Activated T-helper 1 cell treated with anti-CD3 and anti-CD28 coated beads, Interleukin-12 subunit alpha, Interleukin-12 subunit beta, Interleukin-2, Interleukin-4 antibody, amounts not matched to agents 30 ng/mL and 10 ng/mL and 1 ng/mL, durations not matched to agents 14 hours and 24 hours and 36 hours (primary cell): Measurements from ENCODE around the gene CHST11. TPM values are rescaled to one million over a fixed set of nuclear protein-coding genes. Genes with fewer than 3 reads are reported as not detected.

ENCODE experiments used
- DNase-seq: peaks from one replicate; pipeline ENCODE4 v3.0.0; 2021; ENCODE audit warnings: low spot score
- H3K27ac Mint-ChIP-seq: one replicate; pipeline ENCODE4 v1.8.0; 2021; ENCODE audit warnings: mild to moderate bottlenecking, mixed read lengths
- H3K27me3 Mint-ChIP-seq: one replicate; pipeline ENCODE4 v1.8.0; 2022; ENCODE audit warnings: mild to moderate bottlenecking, moderate library complexity, mixed read lengths; ENCODE audit not compliant: insufficient read depth
- H3K36me3 Mint-ChIP-seq: one replicate; pipeline ENCODE4 v1.8.0; 2021; ENCODE audit warnings: low read depth, mixed read lengths
- H3K4me1 Mint-ChIP-seq: one replicate; pipeline ENCODE4 v1.8.0; 2021; ENCODE audit warnings: low read depth, mixed read lengths
- H3K4me3 Mint-ChIP-seq: one replicate; pipeline ENCODE4 v1.8.0; 2021; ENCODE audit warnings: mild to moderate bottlenecking, moderate library complexity, mixed read lengths
- H3K9me3 Mint-ChIP-seq: one replicate; pipeline ENCODE4 v1.8.0; 2021; ENCODE audit warnings: mixed read lengths
- intact Hi-C: fragments of 100-400 bp; cut with micrococcal nuclease; formaldehyde crosslinking; loops from one replicate; pipeline ENCODE4 v1.15.1; 2024
- total RNA-seq: library from RNA; stranded (reverse); gene quantifications from 2 replicates; pipeline ENCODE4 v1.2.3, GENCODE V29; 2022

Gene CHST11
- total RNA-seq, 1 donor from 2014 or later, result 70.7 TPM

DNA sequence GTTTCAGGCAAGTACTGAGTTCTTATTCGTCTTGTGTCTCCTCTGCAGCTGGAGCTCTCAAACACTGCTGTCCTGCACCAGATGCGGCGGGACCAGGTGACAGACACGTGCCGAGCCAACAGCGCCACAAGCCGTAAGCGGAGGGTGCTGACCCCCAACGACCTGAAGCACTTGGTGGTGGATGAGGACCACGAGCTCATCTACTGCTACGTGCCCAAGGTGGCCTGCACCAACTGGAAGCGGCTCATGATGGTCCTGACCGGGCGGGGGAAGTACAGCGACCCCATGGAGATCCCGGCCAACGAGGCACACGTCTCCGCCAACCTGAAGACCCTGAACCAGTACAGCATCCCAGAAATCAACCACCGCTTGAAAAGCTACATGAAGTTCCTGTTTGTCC, 300.2 kb downstream of the CHST11 start:
- Mint-ChIP-seq H3K9me3 (no peaks in the 10 kb centered on the region), H3K27ac (no peak overlapping the region), H3K36me3 (peaks cover 36% of the 10 kb centered on the region), H3K27me3 (no peaks in the 10 kb centered on the region), H3K4me3 (no peak overlapping the region), H3K4me1 (peaks cover 52% of the 10 kb centered on the region)
- intact Hi-C loops, result no loop called here
- no peak for DNase-seq

DNA sequence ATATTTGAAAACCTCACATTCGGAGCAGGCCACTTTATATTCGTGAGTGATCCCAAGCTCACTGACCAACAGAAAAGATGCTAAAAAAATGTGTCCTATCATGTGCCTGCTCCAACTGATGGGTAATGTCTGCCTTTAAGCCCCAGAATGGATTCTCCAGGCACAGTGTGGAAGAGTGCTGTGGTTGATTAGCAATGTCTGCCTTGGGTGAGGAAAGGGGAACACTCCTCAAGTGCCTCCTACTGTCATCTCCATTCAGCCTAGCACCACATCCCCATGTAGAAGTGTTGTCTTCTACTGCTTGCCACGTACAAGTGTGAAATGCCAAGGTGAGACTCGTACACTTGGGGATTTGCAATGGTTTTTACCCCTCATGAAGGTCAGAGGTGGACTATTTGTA, 302.0 kb downstream of the CHST11 start:
- no peak for DNase-seq
- Mint-ChIP-seq H3K4me1 (peaks cover 55% of the 10 kb centered on the region), H3K36me3 (peaks cover 36% of the 10 kb centered on the region)

DNA sequence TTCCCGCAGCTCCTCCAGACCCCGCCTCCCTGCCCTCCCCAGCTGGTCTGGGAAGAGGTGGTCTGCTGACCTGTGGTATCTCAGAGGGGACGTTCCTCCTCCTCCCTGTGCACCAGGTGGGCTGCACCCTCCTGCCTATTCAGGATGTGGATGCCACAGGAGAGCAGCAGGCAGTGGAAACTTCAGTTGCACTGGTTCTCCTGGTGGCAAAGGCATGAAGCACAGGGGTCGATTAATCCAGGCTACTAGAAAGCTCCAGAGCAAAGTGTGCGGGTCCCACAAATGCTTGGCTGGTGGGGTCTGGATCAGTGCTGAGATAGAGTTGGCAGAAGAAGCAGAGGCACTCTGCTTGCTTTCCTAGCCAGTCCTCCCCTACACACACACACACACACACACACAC, 304.3 kb downstream of the CHST11 start:
- H3K36me3 Mint-ChIP-seq, result peaks cover 34% of the 10 kb centered on the region
- H3K27me3 Mint-ChIP-seq, result no peaks in the 10 kb centered on the region
- no peak overlapping the region for H3K27ac Mint-ChIP-seq
- peaks cover 70% of the 10 kb centered on the region for H3K4me1 Mint-ChIP-seq
- H3K4me3 Mint-ChIP-seq, result no peak overlapping the region
- intact Hi-C loops, result no loop called here
- DNase-seq, result no peak
- H3K9me3 Mint-ChIP-seq, result no peaks in the 10 kb centered on the region

More for the DNA sequence above, 302.0 kb downstream of the CHST11 start:
- H3K27me3 Mint-ChIP-seq, result no peaks in the 10 kb centered on the region
- peak overlapping the region; percentile 18 for H3K27ac Mint-ChIP-seq
- no peak overlapping the region for H3K4me3 Mint-ChIP-seq
- intact Hi-C loops, result no loop called here
- H3K9me3 Mint-ChIP-seq, result no peaks in the 10 kb centered on the region

DNA sequence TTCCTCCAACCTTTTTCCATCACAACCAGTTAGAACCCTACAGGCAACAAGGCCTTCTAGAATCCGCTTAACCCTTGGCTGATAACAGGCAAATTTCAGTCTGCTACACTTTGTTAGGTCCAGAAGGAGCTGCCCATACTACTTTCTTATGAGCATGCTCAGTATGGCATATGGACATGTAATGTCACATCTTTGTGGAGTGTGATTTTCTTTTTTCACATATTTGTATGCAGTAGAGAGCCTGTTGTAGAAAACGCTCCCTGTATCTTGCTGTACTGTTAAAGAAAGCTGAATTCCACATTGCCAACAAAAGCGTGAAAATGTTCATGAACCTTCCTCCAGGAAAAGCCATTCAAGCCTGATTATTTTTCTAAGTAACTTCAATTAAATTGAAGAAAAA, 304.9 kb downstream of the CHST11 start:
- intact Hi-C loops, result loop anchor here (2.0 kb wide), 1 partner anchor 21 kb away; no protein-coding TSS in a partner anchor
- Mint-ChIP-seq H3K4me3 (no peak overlapping the region), H3K36me3 (peaks cover 32% of the 10 kb centered on the region), H3K27ac (no peak overlapping the region), H3K27me3 (no peaks in the 10 kb centered on the region), H3K9me3 (no peaks in the 10 kb centered on the region), H3K4me1 (peaks cover 70% of the 10 kb centered on the region)
- no peak for DNase-seq

DNA sequence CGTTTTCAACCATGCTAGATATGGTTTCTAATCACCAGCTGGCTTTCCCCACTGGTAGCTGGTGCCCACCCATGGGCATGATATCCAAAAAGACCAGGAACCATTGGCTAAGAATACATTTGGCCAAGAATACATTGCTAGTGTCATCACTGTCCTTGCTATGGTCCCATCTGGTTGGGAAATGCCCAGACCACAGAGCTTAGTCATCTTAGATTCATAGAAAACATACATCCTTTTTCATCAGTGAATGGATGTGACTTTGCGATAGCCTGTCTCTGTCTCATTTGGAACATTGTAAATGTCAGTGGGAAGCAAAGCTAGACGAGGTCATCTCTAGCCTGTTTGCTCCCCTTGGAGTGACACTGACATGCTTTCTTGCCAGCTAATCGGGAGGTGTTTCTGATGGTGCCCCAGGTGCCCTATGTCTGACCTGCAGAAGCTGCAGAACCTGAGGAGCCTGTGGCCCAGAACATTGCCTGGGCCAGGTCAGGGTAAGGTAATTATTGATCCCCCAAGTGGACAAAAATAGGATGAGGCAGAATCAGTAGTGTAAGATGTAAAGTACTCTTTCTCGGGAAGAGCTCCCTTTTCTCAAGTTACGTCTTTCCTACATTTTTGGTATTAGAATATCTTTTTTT, 306.5 kb downstream of the CHST11 start:
- peak overlapping the region; percentile 76 for H3K4me3 Mint-ChIP-seq
- intact Hi-C loops, result loop anchor here (1.0 to 2.0 kb wide), 6 partner anchors 22 to 307 kb away; partner anchors contain the start of gene CHST11

DNA sequence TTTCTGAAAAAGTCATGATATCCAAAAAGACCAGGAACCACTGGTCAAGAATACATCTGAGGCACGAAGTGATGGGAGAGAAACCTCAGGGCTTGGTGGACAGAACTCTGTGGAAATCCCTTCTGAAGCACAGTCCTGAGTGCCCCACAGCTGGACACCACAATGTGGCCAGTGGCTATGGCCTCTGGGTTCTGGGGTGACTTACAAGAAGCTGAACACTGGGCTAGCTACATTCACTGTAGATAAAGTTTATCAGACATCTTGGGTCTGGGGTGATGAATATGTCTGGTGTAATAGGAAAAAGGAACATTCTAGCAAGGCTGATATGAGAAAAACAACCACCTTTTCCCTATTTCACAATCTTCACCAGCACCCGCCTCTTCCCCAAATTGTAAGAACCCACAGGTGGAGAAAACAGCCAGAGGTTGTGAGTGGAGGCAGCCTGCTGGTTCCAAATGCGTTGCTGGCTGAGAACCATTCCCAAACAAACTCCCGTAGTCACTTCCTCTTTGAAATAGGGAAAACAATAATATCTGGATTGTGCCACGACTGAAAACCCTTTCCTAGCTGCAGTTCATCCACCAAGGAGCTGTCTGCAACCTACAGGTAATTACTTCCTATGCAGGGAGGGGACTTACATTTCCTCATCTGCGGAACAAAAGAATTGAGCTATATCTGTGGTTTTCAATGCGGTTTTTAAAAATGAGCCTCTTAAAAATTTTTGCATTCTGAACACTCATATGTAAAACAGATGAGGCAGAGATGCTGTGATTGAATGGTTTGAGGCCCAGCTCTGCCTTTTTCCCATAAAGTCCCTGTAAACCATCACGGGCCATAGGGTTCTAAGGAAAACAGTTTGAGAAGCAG, 307.7 kb downstream of the CHST11 start:
- Mint-ChIP-seq H3K4me3 (no peak overlapping the region), H3K27me3 (no peaks in the 10 kb centered on the region), H3K9me3 (no peaks in the 10 kb centered on the region), H3K36me3 (peaks cover 9% of the 10 kb centered on the region), H3K27ac (peak overlapping the region; percentile 58), H3K4me1 (peaks cover 61% of the 10 kb centered on the region)
- no peak for DNase-seq
- intact Hi-C loops, result loop anchor here (1.0 kb wide), 1 partner anchor 69 kb away; no protein-coding TSS in a partner anchor

More for the DNA sequence above, 306.5 kb downstream of the CHST11 start:
- peak overlapping the region; percentile 91 for H3K27ac Mint-ChIP-seq
- peaks cover 70% of the 10 kb centered on the region for H3K4me1 Mint-ChIP-seq
- no peaks in the 10 kb centered on the region for H3K9me3 Mint-ChIP-seq
- peaks cover 18% of the 10 kb centered on the region for H3K36me3 Mint-ChIP-seq
- no peaks in the 10 kb centered on the region for H3K27me3 Mint-ChIP-seq
- DNase-seq, result no peak

DNA sequence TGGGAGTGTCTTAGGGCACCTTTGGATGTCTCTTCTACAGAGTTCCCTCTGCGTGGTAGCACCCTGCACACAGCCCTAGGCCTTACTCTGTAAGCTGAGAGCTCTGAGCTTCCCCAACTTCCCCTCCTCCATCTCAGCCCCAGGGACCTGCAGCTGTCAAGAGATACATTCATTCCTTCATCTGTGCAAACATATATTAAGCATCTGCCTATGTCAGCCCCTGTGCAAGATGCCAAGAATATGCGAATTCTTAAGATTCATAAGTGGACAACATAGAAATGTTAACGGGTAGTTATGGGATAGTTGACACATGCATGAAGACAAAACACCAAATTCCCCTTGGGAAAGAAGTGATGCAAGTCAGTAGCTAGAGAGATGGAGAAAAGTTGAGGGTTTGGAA, 310.5 kb downstream of the CHST11 start:
- no peak overlapping the region for H3K27ac Mint-ChIP-seq
- no peaks in the 10 kb centered on the region for H3K27me3 Mint-ChIP-seq
- H3K4me1 Mint-ChIP-seq, result peaks cover 33% of the 10 kb centered on the region
- DNase-seq, result no peak
- peaks cover 7% of the 10 kb centered on the region for H3K36me3 Mint-ChIP-seq
- intact Hi-C loops, result no loop called here
- no peaks in the 10 kb centered on the region for H3K9me3 Mint-ChIP-seq
- no peak overlapping the region for H3K4me3 Mint-ChIP-seq

DNA sequence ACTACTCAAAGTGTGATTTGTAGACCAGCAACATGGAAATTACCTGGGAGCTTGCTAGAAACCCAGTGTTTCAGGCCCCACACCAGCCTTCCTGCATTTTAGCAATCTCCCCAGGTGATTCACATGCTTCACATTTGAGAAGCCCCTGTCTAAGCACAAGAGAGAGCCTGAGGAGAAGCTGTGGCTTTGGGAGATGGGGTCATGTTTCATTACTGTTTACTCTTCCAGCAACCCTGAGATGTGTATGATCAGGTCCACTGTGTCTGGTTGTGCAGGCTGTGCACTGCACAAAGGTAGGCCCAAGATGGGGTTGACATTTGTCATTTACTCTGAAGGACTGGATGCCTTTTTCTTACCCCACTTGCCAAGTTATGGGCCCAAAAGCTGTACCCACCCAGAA, 311.3 kb downstream of the CHST11 start:
- intact Hi-C loops, result no loop called here
- Mint-ChIP-seq H3K9me3 (peaks cover 6% of the 10 kb centered on the region), H3K36me3 (peaks cover 7% of the 10 kb centered on the region), H3K4me3 (no peak overlapping the region), H3K27me3 (no peaks in the 10 kb centered on the region), H3K4me1 (peaks cover 27% of the 10 kb centered on the region), H3K27ac (no peak overlapping the region)
- DNase-seq, result no peak

DNA sequence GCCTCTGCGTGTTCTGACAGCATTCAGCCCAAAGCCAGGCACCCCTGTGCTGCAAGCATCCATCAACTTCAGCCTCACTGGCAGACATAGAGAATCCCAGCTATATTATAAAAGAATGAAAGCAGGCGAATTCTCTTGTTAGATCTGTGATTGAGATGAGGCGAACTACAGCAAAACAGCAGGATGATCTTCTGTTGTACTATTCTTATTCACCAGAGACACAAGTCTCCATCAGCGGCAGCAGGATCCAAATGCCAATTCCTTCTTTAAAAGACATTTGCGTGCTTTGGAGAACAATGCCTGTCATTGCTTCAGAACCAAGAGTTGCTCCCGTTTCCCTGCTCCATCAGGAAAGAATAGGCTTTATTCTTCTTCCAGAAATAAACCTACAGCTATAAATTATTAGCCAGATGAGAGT, 312.4 kb downstream of the CHST11 start:
- Mint-ChIP-seq H3K4me1 (peaks cover 17% of the 10 kb centered on the region), H3K27me3 (peaks cover 2% of the 10 kb centered on the region), H3K4me3 (no peak overlapping the region), H3K27ac (no peak overlapping the region), H3K9me3 (peaks cover 17% of the 10 kb centered on the region), H3K36me3 (peaks cover 8% of the 10 kb centered on the region)
- DNase-seq, result no peak
- intact Hi-C loops, result no loop called here

DNA sequence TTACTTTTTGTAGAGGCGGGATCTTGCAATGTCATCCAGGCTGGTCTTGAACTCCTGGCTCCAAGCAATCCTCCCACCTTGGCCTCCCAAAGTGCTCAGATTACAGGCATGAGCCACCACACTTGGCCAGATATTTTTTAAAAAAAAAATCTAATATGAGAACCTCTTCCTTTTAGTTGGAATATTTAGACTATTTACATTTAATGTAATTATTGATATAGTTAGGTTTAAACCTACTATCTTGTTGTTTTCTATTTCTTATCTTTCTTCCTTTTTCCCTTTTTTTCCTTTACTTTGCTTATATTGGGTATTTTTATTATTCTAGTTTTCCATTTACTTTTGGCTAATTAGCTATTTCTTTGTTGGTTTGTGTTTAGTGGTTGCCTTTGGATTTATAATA, 315.6 kb downstream of the CHST11 start:
- H3K36me3 Mint-ChIP-seq, result peaks cover 4% of the 10 kb centered on the region
- peaks cover 2% of the 10 kb centered on the region for H3K27me3 Mint-ChIP-seq
- peaks cover 18% of the 10 kb centered on the region for H3K9me3 Mint-ChIP-seq
- H3K27ac Mint-ChIP-seq, result no peak overlapping the region
- DNase-seq, result no peak
- intact Hi-C loops, result no loop called here
- no peak overlapping the region for H3K4me3 Mint-ChIP-seq
- H3K4me1 Mint-ChIP-seq, result peaks cover 4% of the 10 kb centered on the region

DNA sequence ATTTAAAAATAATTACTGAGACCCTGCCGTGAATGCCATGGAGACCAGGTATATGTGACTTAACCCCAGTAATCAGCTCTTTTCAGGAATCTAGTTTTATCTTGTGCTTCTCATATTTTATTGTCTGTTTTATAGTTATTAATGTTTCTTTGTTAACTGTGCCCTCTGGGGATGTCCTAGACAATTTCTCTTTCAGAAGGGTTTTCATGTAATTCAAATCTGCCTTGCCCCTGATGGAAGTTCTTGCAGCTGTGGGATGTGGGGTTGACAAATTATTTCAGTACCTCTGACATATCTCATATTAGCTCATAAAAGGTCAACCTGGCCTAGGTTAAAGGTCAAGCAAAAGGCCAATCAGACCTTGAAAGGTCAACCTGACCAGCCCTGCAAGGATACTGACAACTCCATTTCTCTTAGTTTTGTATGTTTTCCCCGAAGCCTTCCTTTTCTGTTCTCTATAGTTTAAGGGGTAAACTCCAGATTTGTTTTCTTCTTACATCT, 319.0 kb downstream of the CHST11 start:
- Mint-ChIP-seq H3K36me3 (peaks cover 4% of the 10 kb centered on the region), H3K27me3 (peaks cover 2% of the 10 kb centered on the region), H3K4me1 (peaks cover 4% of the 10 kb centered on the region), H3K27ac (no peak overlapping the region), H3K4me3 (no peak overlapping the region), H3K9me3 (peaks cover 41% of the 10 kb centered on the region)
- DNase-seq, result no peak
- intact Hi-C loops, result no loop called here

DNA sequence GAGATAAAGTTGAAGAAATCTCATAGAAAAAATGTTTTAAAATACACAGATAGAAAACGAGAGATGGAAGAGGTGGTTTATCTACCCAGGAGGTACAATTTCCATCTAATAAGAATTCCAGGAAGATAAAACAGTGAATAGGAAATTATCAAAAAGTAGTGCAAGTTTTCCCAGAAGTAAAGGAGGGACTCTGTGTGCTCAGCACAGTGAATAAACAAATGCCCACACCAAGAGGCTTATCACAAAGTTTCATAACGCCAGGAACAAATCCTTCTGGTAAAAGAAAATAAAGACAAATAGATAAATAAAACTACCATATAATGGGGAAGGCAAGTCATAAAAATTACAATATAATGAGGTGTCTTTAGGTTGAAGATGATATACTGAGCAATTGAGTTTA, 322.4 kb downstream of the CHST11 start:
- intact Hi-C loops, result no loop called here
- peaks cover 4% of the 10 kb centered on the region for H3K4me1 Mint-ChIP-seq
- no peak overlapping the region for H3K4me3 Mint-ChIP-seq
- H3K9me3 Mint-ChIP-seq, result peaks cover 32% of the 10 kb centered on the region
- peaks cover 2% of the 10 kb centered on the region for H3K27me3 Mint-ChIP-seq
- H3K27ac Mint-ChIP-seq, result no peak overlapping the region
- no peak for DNase-seq
- peaks cover 4% of the 10 kb centered on the region for H3K36me3 Mint-ChIP-seq

DNA sequence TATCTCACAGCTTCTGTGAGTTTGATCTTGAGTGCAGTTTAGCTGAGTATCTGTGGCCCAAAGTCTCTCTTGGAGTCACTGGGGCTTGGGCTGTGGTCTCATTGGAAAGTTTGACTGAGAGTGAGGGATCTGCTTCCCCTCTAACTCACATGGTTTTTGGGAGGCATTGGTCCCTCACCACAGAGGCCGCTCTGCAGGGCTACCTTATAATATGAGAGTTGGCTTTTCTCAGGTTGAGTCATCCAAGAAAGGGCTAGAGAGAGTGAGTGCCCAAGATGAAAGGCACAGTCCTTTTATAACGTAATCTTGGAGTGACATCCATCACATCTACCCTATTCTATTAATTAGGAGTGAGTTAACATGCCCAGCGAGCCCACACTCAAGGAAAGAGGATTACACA, 325.5 kb downstream of the CHST11 start:
- Mint-ChIP-seq H3K9me3 (peaks cover 31% of the 10 kb centered on the region), H3K36me3 (peaks cover 3% of the 10 kb centered on the region), H3K27ac (no peak overlapping the region), H3K27me3 (peaks cover 2% of the 10 kb centered on the region), H3K4me1 (no peaks in the 10 kb centered on the region), H3K4me3 (no peak overlapping the region)
- intact Hi-C loops, result no loop called here
- DNase-seq, result no peak
